DMS114 treated with DMSO at 0.1 percent for 48 hours (cell line): ENCODE results near the gene CRKL.
"Not testable (repeated sequence)": the region's sequence is repeated elsewhere in the genome, so short reads cannot be mapped to it uniquely, and the experiment has no call there.

Experiments
- DNase-seq: peaks from one replicate; lab custom pipeline; 2025; ENCODE audit not compliant: unreplicated experiment; lab: John Stamatoyannopoulos, UW

CRKL gene

GRCh38 chr22:20916916-20917810 lies at the start of gene CRKL:
Gene CRKL, plus strand, starts transcription at chr22:20917407. Its CDS starts 528 bp downstream, at chr22:20917935.
- DNase-seq, result peak; percentile 94

DNA sequence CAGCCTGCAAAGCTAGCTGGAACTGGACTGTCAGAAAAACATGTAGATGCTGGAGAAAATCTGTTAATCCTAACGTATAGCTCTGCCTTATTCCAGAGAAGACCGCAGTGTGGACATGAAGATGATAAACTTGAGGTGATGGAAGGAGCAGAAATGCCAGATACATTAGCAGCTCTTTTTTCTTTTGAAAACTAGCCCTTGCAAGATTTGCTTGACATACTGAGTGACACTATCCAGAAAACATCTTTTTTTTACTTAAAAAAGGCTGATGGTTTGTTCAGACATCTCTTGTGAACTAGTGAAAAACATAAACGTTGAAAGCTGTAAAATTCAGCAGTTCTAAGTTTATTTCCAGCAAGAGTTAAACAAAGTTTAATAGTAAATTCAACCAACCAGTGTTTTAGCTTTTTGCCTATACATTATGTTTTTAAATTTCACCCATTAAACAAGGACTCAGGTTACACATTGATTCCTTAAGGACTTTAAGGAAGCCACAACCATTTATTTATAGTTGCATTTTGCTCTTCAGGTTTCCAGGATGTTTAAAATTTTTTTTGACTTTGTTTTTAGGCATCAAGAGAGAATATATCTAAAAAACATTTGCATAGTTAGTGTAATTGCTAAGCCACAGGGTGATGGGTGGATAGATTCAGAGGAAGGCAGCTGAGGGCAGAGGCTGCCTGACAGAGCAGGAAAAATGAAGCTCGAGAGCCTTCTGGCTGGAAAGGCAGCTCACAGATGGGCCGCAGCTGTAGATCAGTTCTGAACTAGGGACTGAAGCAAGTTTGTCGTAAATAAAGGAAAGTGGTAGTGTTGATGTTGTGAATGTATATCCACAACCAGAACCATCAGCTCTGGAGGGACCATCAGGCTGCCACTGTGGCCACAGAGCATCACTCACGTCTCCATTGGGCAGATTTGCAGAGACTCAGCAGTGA lies 48.9 kb upstream of the CRKL start:
- no peak for DNase-seq

DNA sequence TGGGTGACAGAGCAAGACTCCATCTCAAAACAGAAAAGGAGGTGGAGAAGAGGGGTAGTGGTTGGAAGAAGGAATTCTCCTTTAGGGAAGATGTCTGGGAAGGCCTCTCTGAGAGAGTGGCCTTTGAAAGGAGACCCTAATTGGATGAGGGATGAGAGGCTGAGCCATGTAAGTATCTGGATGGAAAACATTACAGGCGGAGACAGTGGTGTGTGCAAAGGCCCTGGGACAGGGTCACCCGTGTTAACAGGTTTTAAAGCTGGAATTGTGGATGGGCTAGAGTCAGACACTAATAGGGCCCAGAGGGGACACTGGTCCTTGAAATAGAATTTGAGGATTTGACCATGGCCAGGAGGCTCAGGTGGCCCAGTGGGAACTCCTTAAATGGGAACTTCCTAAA lies 48.0 kb upstream of the CRKL start:
- no peak for DNase-seq

DNA sequence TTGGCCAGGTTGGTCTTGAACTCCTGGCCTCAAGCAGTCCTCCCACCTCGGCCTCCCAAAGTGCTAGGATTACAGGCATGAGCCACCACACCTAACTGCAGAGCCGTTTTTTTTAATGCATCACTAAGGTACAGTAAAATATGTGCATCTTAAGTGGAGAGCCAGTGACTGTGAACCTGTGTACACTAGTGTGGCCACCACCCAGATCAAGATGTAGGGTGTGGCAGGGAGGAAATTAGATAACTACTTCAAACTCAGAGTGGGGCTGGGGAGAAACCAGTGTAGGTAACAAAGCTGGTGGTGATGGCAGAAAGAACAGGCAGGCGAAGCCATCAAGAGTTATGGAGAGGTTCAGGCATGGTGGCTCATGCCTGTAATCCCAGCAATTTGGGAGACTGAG lies 44.0 kb upstream of the CRKL start:
- no peak for DNase-seq

DNA sequence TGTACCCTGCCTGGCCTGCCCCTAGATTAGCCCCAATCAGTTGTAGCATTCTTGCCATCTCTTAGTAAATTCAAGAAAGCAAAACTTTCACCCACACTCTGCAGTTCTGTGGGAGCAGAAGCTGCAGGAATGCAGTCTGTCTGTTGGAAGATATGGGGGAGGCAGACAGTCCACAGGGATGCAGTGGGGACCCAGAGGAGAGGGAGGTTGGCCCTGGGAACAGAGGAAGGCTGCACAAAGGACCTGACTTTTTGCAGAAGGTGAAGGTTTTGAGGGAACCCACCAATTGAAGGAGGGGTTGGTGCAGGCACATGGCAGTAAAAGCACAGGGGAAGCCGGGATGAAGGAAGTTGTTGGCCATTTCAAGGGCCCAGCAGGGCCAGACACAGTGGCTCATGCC lies 41.9 kb upstream of the CRKL start:
- DNase-seq, result no peak

GRCh38 chr22:20877715-20878114 lies 39.5 kb upstream of the CRKL start:
- no peak for DNase-seq

GRCh38 chr22:20881231-20881630 lies 36.0 kb upstream of the CRKL start:
- no peak for DNase-seq

DNA sequence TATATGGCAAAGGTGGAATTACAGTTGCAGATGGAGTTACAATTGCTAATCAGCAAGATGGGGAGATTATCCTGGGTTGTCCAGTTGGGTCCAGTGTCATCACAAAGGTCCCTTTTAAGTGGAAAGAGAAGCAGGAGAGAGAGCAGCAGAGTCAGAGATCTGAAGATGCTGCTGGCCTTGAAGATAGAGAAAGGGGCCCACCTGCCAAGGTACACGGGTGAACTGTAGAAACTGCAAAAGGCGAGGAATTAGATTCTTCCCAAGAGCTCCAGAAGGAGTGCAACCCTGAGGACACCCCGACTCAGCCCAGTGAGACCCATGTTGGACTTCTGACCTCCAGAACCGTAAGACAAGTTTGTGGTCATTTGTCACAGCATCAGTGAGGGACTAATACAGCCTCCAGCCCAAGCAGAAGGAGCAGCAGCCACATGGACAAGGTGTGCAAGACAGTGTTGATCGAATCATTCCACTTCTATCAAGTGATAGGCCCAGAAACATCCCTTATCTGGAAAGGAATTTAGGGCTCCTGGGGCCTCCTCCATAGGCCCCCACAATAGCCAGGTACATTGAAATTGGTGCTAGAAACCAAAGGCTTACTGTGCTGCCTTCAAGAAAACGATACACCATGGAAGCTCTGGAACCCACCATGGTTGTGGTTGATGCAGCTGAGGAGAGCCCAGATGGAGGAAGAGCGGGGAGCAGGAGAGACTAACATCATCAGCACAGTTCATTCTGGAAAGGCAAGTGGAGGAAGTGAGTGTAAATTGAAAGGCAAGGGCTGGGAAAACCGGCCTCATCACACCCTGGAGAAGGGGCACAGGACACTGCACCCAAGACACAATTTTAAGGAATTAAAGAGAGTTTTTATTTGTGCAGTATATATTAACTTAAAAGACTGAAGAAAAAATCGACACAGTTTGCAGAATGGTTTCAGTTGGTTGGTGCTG lies 35.1 kb upstream of the CRKL start:
- no peak for DNase-seq

DNA sequence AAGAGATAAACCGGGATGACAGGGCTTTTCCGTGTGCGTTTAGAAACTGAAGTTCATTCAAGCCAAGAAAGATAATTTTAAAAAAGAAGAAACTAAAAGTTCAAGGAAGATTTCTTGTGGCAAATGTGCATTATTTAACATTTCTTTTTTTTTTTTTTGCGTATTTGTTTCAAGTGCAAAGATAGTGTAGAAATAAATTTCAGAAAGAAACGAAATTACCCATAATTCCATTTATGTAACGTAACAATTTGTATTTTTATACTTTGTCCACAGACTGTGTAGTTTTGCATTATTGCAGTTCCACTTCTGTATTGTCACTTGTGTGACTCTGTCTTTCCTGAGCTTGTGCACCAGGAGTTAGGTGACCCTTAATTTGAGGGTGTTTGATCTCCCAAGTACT lies 34.4 kb upstream of the CRKL start:
- DNase-seq, result no peak

DNA sequence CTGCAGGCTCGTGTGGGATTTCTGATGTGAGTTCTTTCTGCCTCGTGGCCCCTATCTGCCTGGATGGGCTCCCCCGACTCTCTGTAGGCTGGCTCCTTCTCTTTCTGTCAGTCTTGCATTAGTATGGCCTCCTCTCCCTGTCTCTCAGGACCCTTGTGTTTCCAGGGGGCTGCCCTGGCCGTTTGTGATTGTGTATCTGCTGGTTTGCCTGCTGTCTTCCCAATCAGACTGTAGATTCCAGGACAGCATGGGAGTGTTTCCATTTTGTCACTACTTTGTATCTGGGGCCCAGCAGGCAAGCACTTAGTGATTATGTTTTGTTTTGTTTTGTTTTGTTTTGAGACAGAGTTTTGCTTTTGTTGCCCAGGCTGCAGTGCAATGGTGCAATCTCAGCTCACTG lies 32.8 kb upstream of the CRKL start:
- no peak for DNase-seq

GRCh38 chr22:20885017-20885556 lies 32.1 kb upstream of the CRKL start:
- no peak for DNase-seq

- peak; percentile 81 for DNase-seq
Measured at GRCh38 chr22:20885557-20886323, 31.5 kb upstream of the CRKL start.

DNA sequence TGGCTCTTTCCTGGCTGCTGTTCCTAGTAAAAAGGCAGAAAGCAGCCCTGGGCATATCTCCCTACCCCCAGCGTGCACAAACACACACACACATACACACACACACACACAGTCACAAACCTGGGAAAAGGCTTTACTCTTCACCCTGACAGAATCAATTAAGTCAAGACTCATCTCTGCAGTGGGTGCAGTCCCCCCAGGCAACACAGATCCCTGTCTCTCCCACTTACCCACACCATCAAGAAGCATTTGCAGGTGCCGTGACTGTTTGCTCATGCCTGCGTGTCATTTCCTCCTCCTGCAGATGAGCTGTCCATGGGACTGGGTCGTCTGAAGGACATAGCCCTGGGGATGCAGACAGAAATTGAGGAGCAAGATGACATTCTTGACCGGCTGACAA lies 29.8 kb upstream of the CRKL start:
- no peak for DNase-seq

DNA sequence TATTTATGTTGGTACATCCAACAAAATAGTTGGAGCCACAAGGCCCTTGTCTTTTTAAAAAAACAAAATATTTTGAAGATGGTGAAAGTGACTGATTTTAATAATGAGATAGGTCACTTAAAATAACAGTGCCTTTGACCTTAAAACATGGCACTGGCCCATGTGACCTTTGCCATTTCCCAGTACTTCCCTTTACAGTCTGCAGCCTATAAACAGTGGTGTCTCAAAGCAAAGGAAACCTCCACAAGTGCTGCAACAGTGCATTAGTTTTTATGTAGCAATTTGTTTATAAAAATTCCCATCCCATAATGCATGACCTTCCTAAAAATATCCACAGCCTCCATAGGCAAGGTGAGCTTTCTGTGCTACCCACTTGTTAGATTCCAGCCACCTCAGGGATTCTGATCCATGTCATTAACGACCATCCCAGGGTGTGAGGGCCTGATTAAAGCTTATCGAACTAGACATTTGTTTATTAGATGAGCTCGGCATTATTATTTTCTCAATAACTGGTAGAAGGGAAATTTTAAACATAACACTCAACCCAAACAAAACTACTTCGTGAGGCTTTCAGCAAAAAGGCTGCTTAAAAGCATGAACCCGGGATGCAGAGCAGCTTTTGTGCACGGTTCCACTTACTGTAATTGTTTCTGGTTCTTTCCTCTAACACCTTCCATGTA lies 28.0 kb upstream of the CRKL start:
- no peak for DNase-seq

DNA sequence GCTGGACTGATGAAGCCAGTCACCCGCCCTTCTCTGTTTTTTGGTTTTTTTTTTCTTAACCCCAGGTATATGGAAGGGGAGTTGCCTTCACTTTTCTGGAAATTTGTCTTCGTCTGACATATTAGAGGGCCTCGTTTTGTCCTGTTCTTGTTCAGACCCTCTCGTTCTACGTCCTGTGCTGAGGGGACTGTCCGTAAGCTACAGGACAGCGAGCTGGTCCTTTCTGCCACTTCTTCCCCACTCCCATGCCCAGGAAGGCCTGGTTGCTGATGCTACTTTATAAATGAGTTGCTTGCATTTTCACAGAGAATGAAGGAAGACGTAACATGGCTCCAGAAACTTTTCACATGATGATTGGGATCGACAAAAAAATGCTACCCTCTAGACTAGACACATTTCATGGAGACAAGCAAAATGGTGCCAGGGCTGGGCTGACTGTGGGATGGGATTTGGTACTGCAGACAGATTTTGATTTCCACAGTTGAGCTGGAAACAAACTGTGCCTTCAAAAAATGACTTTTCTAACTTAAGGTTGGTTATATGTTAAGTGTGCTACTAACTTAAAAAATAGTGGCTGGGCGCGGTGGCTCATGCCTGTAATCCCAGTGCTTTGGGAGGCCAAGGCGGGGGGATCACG lies 27.2 kb upstream of the CRKL start:
- DNase-seq, result no peak

GRCh38 chr22:20890975-20891374 lies 26.2 kb upstream of the CRKL start:
- DNase-seq, result no peak

- DNase-seq, result not testable (repeated sequence)
Measured at GRCh38 chr22:20897737-20898136, 19.5 kb upstream of the CRKL start.

- no peak for DNase-seq
Measured at GRCh38 chr22:20899827-20900423, 17.3 kb upstream of the CRKL start.
